HepG2 (cell line): ENCODE measurements around the gene LRRC37A. TPM values are rescaled to one million over a fixed set of nuclear protein-coding genes. Genes with fewer than 3 reads are reported as not detected.
"Not testable (repeated sequence)": the region's sequence is repeated elsewhere in the genome, so short reads cannot be mapped to it uniquely, and the experiment has no call there.

Experiments used
- ARID3A ChIP-seq: IDR thresholded peaks from 2 replicates; pipeline ENCODE4 v1.6.1; 2012; ENCODE audit warnings: low read depth, low read length, improper control_type of control experiment
- ATF1 ChIP-seq: IDR thresholded peaks from 2 replicates; pipeline ENCODE4 v1.6.1; 2016; ENCODE audit warnings: mild to moderate bottlenecking, control low read depth
- ETV5 ChIP-seq: IDR thresholded peaks from 2 replicates; pipeline ENCODE4 v1.6.1; 2018; ENCODE audit warnings: missing biosample characterization, missing genetic modification reagents, inconsistent platforms, borderline replicate concordance
- FOSL1 ChIP-seq: sonication (generic); formaldehyde crosslinking; IDR thresholded peaks from 2 replicates; pipeline ENCODE4 v1.9.0; 2021; ENCODE audit warnings: missing genetic modification reagents, borderline replicate concordance
- GABPA ChIP-seq, 2 experiments: IDR thresholded peaks; 2 replicates each; pipeline ENCODE4 v1.6.1; 2011 to 2016; ENCODE audit warnings: low read depth in 2 of 2, low read length in 1 of 2, missing biosample characterization in 1 of 2, missing genetic modification characterization in 1 of 2
- HOXA5 ChIP-seq: sonication (generic); formaldehyde crosslinking; IDR thresholded peaks from 2 replicates; pipeline ENCODE4 v1.4.0; 2020; ENCODE audit warnings: missing genetic modification reagents
- MAFF ChIP-seq: IDR thresholded peaks from 2 replicates; pipeline ENCODE4 v1.6.1; 2011; ENCODE audit warnings: low read depth, low read length, improper control_type of control experiment
- MXD4 ChIP-seq: IDR thresholded peaks from 2 replicates; pipeline ENCODE4 v1.6.1; 2016; ENCODE audit warnings: mild to moderate bottlenecking, missing biosample characterization, missing genetic modification reagents
- MXI1 ChIP-seq: IDR thresholded peaks from 3 replicates; pipeline ENCODE4 v1.6.1; 2012; ENCODE audit warnings: low read depth, low read length, inconsistent platforms, borderline replicate concordance
- RCOR2 ChIP-seq: IDR thresholded peaks from 2 replicates; pipeline ENCODE4 v1.6.1; 2016; ENCODE audit warnings: missing biosample characterization, missing genetic modification reagents
- RXRB ChIP-seq: IDR thresholded peaks from 2 replicates; pipeline ENCODE4 v1.6.1; 2016; ENCODE audit warnings: borderline replicate concordance, missing genetic modification reagents, missing compliant biosample characterization
- SAP130 ChIP-seq: IDR thresholded peaks from 2 replicates; pipeline ENCODE4 v1.6.1; 2016; ENCODE audit warnings: low read depth
- SMAD3 ChIP-seq: sonication (generic); formaldehyde crosslinking; IDR thresholded peaks from 2 replicates; pipeline ENCODE4 v1.4.0; 2020; ENCODE audit warnings: missing genetic modification reagents
- SMC3 ChIP-seq: IDR thresholded peaks from 2 replicates; pipeline ENCODE4 v1.6.1; 2011; ENCODE audit warnings: low read length, improper control_type of control experiment
- SOX5 ChIP-seq: IDR thresholded peaks from 2 replicates; pipeline ENCODE4 v1.6.1; 2016; ENCODE audit warnings: borderline replicate concordance
- SOX6 ChIP-seq, 2 experiments: fragments of 450-650 bp in 1 of 2; sonication (generic) in 1 of 2; formaldehyde crosslinking in 1 of 2; IDR thresholded peaks; 2 replicates each; pipeline versions ENCODE4 v1.4.0 to v1.6.1; 2017 to 2020; ENCODE audit warnings: antibody characterized with exemption in 1 of 2, mild to moderate bottlenecking in 1 of 2, missing genetic modification reagents in 1 of 2
- TBX3 ChIP-seq: fragments of 450-650 bp; IDR thresholded peaks from 2 replicates; pipeline ENCODE4 v1.6.1; 2017; ENCODE audit warnings: antibody characterized with exemption, mild to moderate bottlenecking, inconsistent platforms, borderline replicate concordance
- TFE3 ChIP-seq: IDR thresholded peaks from 2 replicates; pipeline ENCODE4 v1.6.1; 2016
- ZBTB25 ChIP-seq: IDR thresholded peaks from 2 replicates; pipeline ENCODE4 v1.6.1; 2018; ENCODE audit warnings: missing genetic modification reagents
- ZGPAT ChIP-seq: IDR thresholded peaks from 2 replicates; pipeline ENCODE4 v1.6.1; 2016; ENCODE audit warnings: mild to moderate bottlenecking
- ZNF264 ChIP-seq: sonication (generic); formaldehyde crosslinking; IDR thresholded peaks from 2 replicates; pipeline ENCODE4 v1.4.0; 2020; ENCODE audit warnings: missing genetic modification reagents
- ZNF800 ChIP-seq: sonication (generic); formaldehyde crosslinking; IDR thresholded peaks from 2 replicates; pipeline ENCODE4 v1.4.0; 2020; ENCODE audit warnings: missing genetic modification reagents
- polyA plus RNA-seq, 8 experiments: library from polyadenylated mRNA; depleted of rRNA in 3 of 8; stranded (reverse) in 7 of 8; unstranded in 1 of 8; fragments of >200 nt; fragmentation: Illumina TruSeq in 4 of 8; extraction: Trizol in 4 of 8; gene quantifications; 2 replicates each; pipeline versions ENCODE4 v1.2.1 to v1.2.3, GENCODE V29; 2011 to 2016; ENCODE audit warnings: low read depth in 4 of 8, missing spikeins in 1 of 8, mixed read lengths in 1 of 8; ENCODE audit not compliant: insufficient read depth in 1 of 8
- total RNA-seq, 5 experiments: library from RNA; depleted of rRNA; stranded (reverse); fragments of >200 nt; fragmentation: Illumina TruSeq; extraction: Trizol; gene quantifications; 2 replicates each; pipeline ENCODE4 v1.2.3, GENCODE V29; 2016; ENCODE audit warnings: low read depth in 1 of 5

LRRC37A gene
- total and polyA plus RNA-seq, 2 of the 13 experiments (the other 11 are each of a cell fraction or from before 2014, with no cell fraction given) = 0.97 to 1.3 TPM

- TF ChIP-seq ZNF800 (CRISPR knock-in tag) = peak; percentile 54; the same call in 1 of the 2 replicates
- peak; percentile 54 for TF ChIP-seq SMAD3 (CRISPR knock-in tag)
- peak; percentile 36; the same call in 1 of the 2 replicates for TF ChIP-seq MAFF
- peak; percentile 46; the same call in 1 of the 2 replicates for TF ChIP-seq ATF1 (CRISPR knock-in tag)
- peak; percentile 23; the same call in 1 of the 2 replicates for TF ChIP-seq MXD4 (CRISPR knock-in tag)
- TF ChIP-seq ZNF264 (CRISPR knock-in tag) = peak; percentile 49; the same call in 1 of the 2 replicates
- TF ChIP-seq TFE3 (CRISPR knock-in tag) = peak; percentile 31; the same call in 1 of the 2 replicates
- peak; percentile 60; the same call in 1 of the 3 replicates for TF ChIP-seq MXI1
- peak; percentile 66; the same call in 1 of the 2 replicates for TF ChIP-seq ARID3A
- peak; percentile 71; the same call in 1 of the 2 replicates for TF ChIP-seq ETV5
- TF ChIP-seq HOXA5 (CRISPR knock-in tag) = 0 out of 2 replicates have a peak, but pooled peaks have one; percentile 43
- TF ChIP-seq SMC3 = peak; percentile 57
- TF ChIP-seq ZGPAT (CRISPR knock-in tag) = peak; percentile 74
- not testable (repeated sequence) for TF ChIP-seq GABPA (IDR thresholded peaks at IDR 0.05; ENCODE audit: low read depth, low read length); SOX6 (IDR thresholded peaks at IDR 0.05)
- peak; percentile 32; the same call in 1 of the 2 replicates for TF ChIP-seq GABPA (CRISPR knock-in tag; IDR thresholded peaks at IDR 0.05; ENCODE audit: low read depth)
- TF ChIP-seq ZBTB25 = 0 out of 2 replicates have a peak, but pooled peaks have one; percentile 40
- peak; percentile 40; the same call in 1 of the 2 replicates for TF ChIP-seq FOSL1 (CRISPR knock-in tag)
- TF ChIP-seq RXRB (CRISPR knock-in tag) = peak; percentile 65
- TF ChIP-seq SAP130 (CRISPR knock-in tag) = peak; percentile 76
- peak; percentile 62 for TF ChIP-seq SOX5
- TF ChIP-seq SOX6 (CRISPR knock-in tag; IDR thresholded peaks at IDR 0.05) = 0 out of 2 replicates have a peak, but pooled peaks have one; percentile 44
- TF ChIP-seq TBX3 = 0 out of 2 replicates have a peak, but pooled peaks have one; percentile 14
- TF ChIP-seq RCOR2 (CRISPR knock-in tag) = peak; percentile 53; the same call in 1 of the 2 replicates
Observed at GRCh38 chr17:46286764-46287221, 8.1 kb upstream of the LRRC37A start (continued).
